GM23338 (cell line): ENCODE measurements around the gene RNFT1.

Experiments used
- CTCF ChIP-seq, 2 experiments: fragments of 200-600 bp in 1 of 2; sonication (generic) in 1 of 2; conservative IDR thresholded peaks; 2 replicates each; pipeline versions ENCODE4 v1.5.1 to v1.6.1; 2016 to 2017; ENCODE audit warnings: antibody characterized with exemption in 2 of 2, low read depth in 2 of 2, mild to moderate bottlenecking in 2 of 2, moderate library complexity in 1 of 2
- EZH2 ChIP-seq: fragments of 200-600 bp; sonication (generic); IDR thresholded peaks from one replicate; pipeline ENCODE4 v1.8.0; 2017; ENCODE audit warnings: antibody characterized with exemption, mild to moderate bottlenecking, low read depth; ENCODE audit not compliant: unreplicated experiment
- POLR2AphosphoS5 ChIP-seq: IDR thresholded peaks from 2 replicates; pipeline ENCODE4 v1.6.1; 2016; ENCODE audit warnings: antibody characterized with exemption, low read depth
- REST ChIP-seq: IDR thresholded peaks from one replicate; pipeline ENCODE4 v1.6.1; 2018; ENCODE audit warnings: antibody characterized with exemption; ENCODE audit not compliant: unreplicated experiment
- ZNF462 ChIP-seq: fragments of 250-450 bp; sonication (Bioruptor Pico); IDR thresholded peaks from 2 replicates; pipeline ENCODE4 v1.5.0; 2020; ENCODE audit warnings: mild to moderate bottlenecking, moderate library complexity

GRCh38 chr17:59941131-59941530 is 23.4 kb downstream of the RNFT1 start:
- TF ChIP-seq CTCF (conservative IDR thresholded peaks at IDR 0.05; ENCODE audit: low read depth in 2 of 2): no peak
- TF ChIP-seq REST: no peak
- TF ChIP-seq POLR2AphosphoS5: no peak
- TF ChIP-seq EZH2: no peak
- no peak for TF ChIP-seq ZNF462 (CRISPR knock-in tag)
